K562 (cell line): ENCODE results near the gene ARID4B. TPM values are rescaled to one million over a fixed set of nuclear protein-coding genes. Genes with fewer than 3 reads are reported as not detected.
A peak's percentile ranks its signal among the peaks of the same experiment; 100 is the strongest.

Experiments used
- ARID3A ChIP-seq: IDR thresholded peaks from 2 replicates; pipeline ENCODE4 v1.6.1; 2012; ENCODE audit warnings: low read depth, low read length, improper control_type of control experiment, borderline replicate concordance
- ATF2 ChIP-seq: sonication (generic); formaldehyde crosslinking; IDR thresholded peaks from 2 replicates; pipeline ENCODE4 v1.8.1; 2022; ENCODE audit warnings: missing genetic modification reagents
- EHMT2 ChIP-seq: fragments of 450-650 bp; IDR thresholded peaks from 2 replicates; pipeline ENCODE4 v1.6.1; 2018; ENCODE audit warnings: antibody characterized with exemption
- ELF4 ChIP-seq: fragments of 450-650 bp; formaldehyde crosslinking; IDR thresholded peaks from 2 replicates; pipeline ENCODE4 v1.4.0; 2022; ENCODE audit warnings: missing genetic modification characterization
- ETV6 ChIP-seq, 3 experiments: fragments of 150-350 bp in 1 of 3; sonication (generic) in 1 of 3; formaldehyde crosslinking in 1 of 3; IDR thresholded peaks; 2 replicates each; pipeline versions ENCODE4 v1.6.1 to v1.8.0; 2014 to 2022; ENCODE audit warnings: borderline replicate concordance in 2 of 3, low read depth in 2 of 3, antibody characterized with exemption in 1 of 3, low read length in 1 of 3, mild to moderate bottlenecking in 1 of 3, missing genetic modification reagents in 1 of 3
- HCFC1 ChIP-seq: IDR thresholded peaks from 2 replicates; pipeline ENCODE4 v1.6.1; 2012; ENCODE audit warnings: low read depth, low read length, improper control_type of control experiment
- HIVEP1 ChIP-seq: fragments of 250-450 bp; sonication (Bioruptor Pico); IDR thresholded peaks from 2 replicates; pipeline ENCODE4 v1.4.0; 2020; ENCODE audit warnings: mild to moderate bottlenecking
- HLTF ChIP-seq: fragments of 450-650 bp; IDR thresholded peaks from 2 replicates; pipeline ENCODE4 v1.6.1; 2016
- KAT8 ChIP-seq: fragments of 450-650 bp; IDR thresholded peaks from 2 replicates; pipeline ENCODE4 v1.6.1; 2016; ENCODE audit warnings: low read depth, mild to moderate bottlenecking
- KDM4B ChIP-seq, 2 experiments: fragments of 450-650 bp in 1 of 2; sonication (generic) in 1 of 2; IDR thresholded peaks; 2 replicates each; pipeline ENCODE4 v1.6.1; 2016 to 2017; ENCODE audit warnings: borderline replicate concordance in 2 of 2, antibody characterized with exemption in 1 of 2, low read depth in 1 of 2, mild to moderate bottlenecking in 1 of 2
- MTA2 ChIP-seq: fragments of 450-650 bp; IDR thresholded peaks from 2 replicates; pipeline ENCODE4 v1.6.1; 2016; ENCODE audit warnings: low read depth
- NEUROD1 ChIP-seq: fragments of 150-350 bp; IDR thresholded peaks from 2 replicates; pipeline ENCODE4 v1.6.1; 2014; ENCODE audit warnings: borderline replicate concordance, low read length, low read depth; ENCODE audit not compliant: partially characterized antibody
- NR0B1 ChIP-seq: fragments of 450-650 bp; IDR thresholded peaks from one replicate; pipeline ENCODE4 v1.6.1; 2018; ENCODE audit warnings: mild to moderate bottlenecking, moderate library complexity; ENCODE audit not compliant: partially characterized antibody
- PATZ1 ChIP-seq: fragments of 250-450 bp; sonication (Bioruptor Pico); IDR thresholded peaks from 2 replicates; pipeline ENCODE4 v1.5.0; 2020; ENCODE audit warnings: mild to moderate bottlenecking, borderline replicate concordance
- PHB ChIP-seq: fragments of 250-450 bp; sonication (Bioruptor Pico); IDR thresholded peaks from 2 replicates; pipeline ENCODE4 v1.5.0; 2021
- RB1 ChIP-seq: fragments of 450-650 bp; IDR thresholded peaks from 2 replicates; pipeline ENCODE4 v1.6.1; 2017; ENCODE audit warnings: low read depth, mild to moderate bottlenecking
- RFX5 ChIP-seq: IDR thresholded peaks from 2 replicates; pipeline ENCODE4 v1.6.1; 2011; ENCODE audit warnings: low read depth, mild to moderate bottlenecking, improper control_type of control experiment, low read length
- SMAD1 ChIP-seq: fragments of 150-350 bp; IDR thresholded peaks from 2 replicates; pipeline ENCODE4 v1.6.1; 2014; ENCODE audit warnings: low read length, low read depth; ENCODE audit not compliant: partially characterized antibody
- SMAD3 ChIP-seq: fragments of 450-650 bp; formaldehyde crosslinking; conservative IDR thresholded peaks from 2 replicates; pipeline ENCODE4 v1.4.0; 2020; ENCODE audit warnings: mild to moderate bottlenecking
- SP2 ChIP-seq: IDR thresholded peaks from 2 replicates; pipeline ENCODE4 v1.6.1; 2011; ENCODE audit warnings: mild to moderate bottlenecking, low read depth, low read length, moderate library complexity; ENCODE audit not compliant: poor library complexity, severe bottlenecking; ENCODE audit errors: extremely low read depth
- ZNF165 ChIP-seq: fragments of 250-450 bp; sonication (Bioruptor Pico); IDR thresholded peaks from 2 replicates; pipeline ENCODE4 v1.4.0; 2020; ENCODE audit warnings: borderline replicate concordance
- ZNF41 ChIP-seq: fragments of 250-450 bp; sonication (Bioruptor Pico); conservative IDR thresholded peaks from 2 replicates; pipeline ENCODE4 v1.4.0; 2020; ENCODE audit warnings: mild to moderate bottlenecking
- polyA plus RNA-seq, 8 experiments: library from polyadenylated mRNA; depleted of rRNA in 4 of 8; stranded (reverse) in 5 of 8; unstranded in 3 of 8; fragments of >200 nt; fragmentation: Nextera tagmentation in 2 of 8; fragmentation: Illumina TruSeq in 1 of 8; extraction: Ambion mirVana in 2 of 8; extraction: Trizol in 1 of 8; gene quantifications; 2 replicates each; pipeline versions ENCODE4 v1.2.1 to v1.2.3, GENCODE V29; 2011 to 2014; ENCODE audit warnings: inconsistent platforms in 1 of 8, missing spikeins in 1 of 8
- total RNA-seq, 7 experiments: library from RNA; depleted of rRNA in 6 of 7; stranded (reverse); fragments of >200 nt in 6 of 7; fragmentation: Illumina TruSeq in 2 of 7; extraction: Trizol in 2 of 7; gene quantifications; 2 replicates each; pipeline versions ENCODE4 v1.2.1 to v1.2.3, GENCODE V29; 2011 to 2021; ENCODE audit warnings: low replicate concordance in 1 of 7

The ARID4B gene
- total and polyA plus RNA-seq, 9 of the 15 experiments (the other 6 are each of a cell fraction or from before 2014, with no cell fraction given), result 8.4 to 38.9 (median 18.5) TPM

GRCh38 chr1:235327559-235328270 is at the start of gene ARID4B (continued):
- no peak for TF ChIP-seq RFX5
- TF ChIP-seq EHMT2, result no peak
- no peak for TF ChIP-seq NR0B1
- no peak for TF ChIP-seq ZNF41 (CRISPR knock-in tag)
- TF ChIP-seq NEUROD1, result no peak
- TF ChIP-seq KAT8, result no peak
- TF ChIP-seq ZNF165 (CRISPR knock-in tag), result no peak
- no peak for TF ChIP-seq MTA2
- peak in 1 of 2 experiments; percentile 90; a peak in 2 of 4 replicates for TF ChIP-seq KDM4B (IDR thresholded peaks at IDR 0.05; ENCODE audit: borderline replicate concordance in 2 of 2, low read depth in 1 of 2)
- TF ChIP-seq PATZ1 (CRISPR knock-in tag), result peak; percentile 66; the same call in 1 of the 2 replicates
- TF ChIP-seq HLTF, result peak; percentile 67; the same call in 1 of the 2 replicates
- peak; percentile 34; the same call in 1 of the 2 replicates for TF ChIP-seq RB1
- 0 out of 2 replicates have a peak, but pooled peaks have one; percentile 59 for TF ChIP-seq HIVEP1 (CRISPR knock-in tag)
- TF ChIP-seq ARID3A, result no peak
- no peak for TF ChIP-seq SMAD1
- TF ChIP-seq ELF4, result no peak
- no peak for TF ChIP-seq SP2
- TF ChIP-seq PHB (CRISPR knock-in tag), result no peak
- TF ChIP-seq SMAD3 (CRISPR knock-in tag), result no peak
- no peak for TF ChIP-seq ATF2 (CRISPR knock-in tag)
- TF ChIP-seq HCFC1, result no peak
- TF ChIP-seq ETV6 (IDR thresholded peaks at IDR 0.05; ENCODE audit: borderline replicate concordance in 1 of 2, low read depth in 2 of 2, low read length in 1 of 2), result peak in 1 of 2 experiments; percentile 41; a peak in 1 of 4 replicates
- no peak for TF ChIP-seq ETV6 (CRISPR knock-in tag; IDR thresholded peaks at IDR 0.05; ENCODE audit: borderline replicate concordance)
